ENCODE measurements around the gene TRIM41. TPM values are rescaled to one million over a fixed set of nuclear protein-coding genes. Genes with fewer than 3 reads are reported as not detected.

The TRIM41 gene
- total RNA-seq (2022; extraction: Qiagen RNA extraction) = 18.6 to 31.0 TPM (median 28.9 TPM) in 5 replicates

GRCh38 chr5:181223058-181223728 lies at the start of gene TRIM41:
Gene TRIM41 (plus strand): TSS chr5:181223281. CDS start chr5:181224000, 719 bp downstream.

GRCh38 chr5:181204826-181205760 lies 18.0 kb upstream of the TRIM41 start, which contains the start of gene TRIM7:
Gene TRIM7 (minus strand): TSS chr5:181205196. CDS start chr5:181205110, 86 bp downstream.

GRCh38 chr5:181243564-181244343 lies 20.7 kb downstream of the TRIM41 start, which contains the start of gene RACK1:
Gene RACK1 (minus strand): TSS chr5:181243906. CDS start chr5:181243800, 106 bp downstream.

GRCh38 chr5:181260720-181261319 lies 37.7 kb downstream of the TRIM41 start, which contains the start of gene TRIM52:
Gene TRIM52 (minus strand): TSS chr5:181261143. CDS start chr5:181260813, 330 bp downstream.

Other genes starting within 250 kb of the TRIM41 start
- gene BTNL3, start 234.4 kb upstream of the TRIM41 start, total RNA-seq (2022; extraction: Qiagen RNA extraction) = not detected in 5 replicates
- gene BTNL9, start 183.0 kb upstream of the TRIM41 start, total RNA-seq (2022; extraction: Qiagen RNA extraction) = 0.56 to 1.2 TPM (median 0.95 TPM) in 5 replicates
- gene OR2V1, start 92.1 kb upstream of the TRIM41 start, total RNA-seq (2022; extraction: Qiagen RNA extraction) = not detected in 5 replicates
- not detected in 5 replicates for gene OR2V2, start 75.7 kb upstream of the TRIM41 start, total RNA-seq (2022; extraction: Qiagen RNA extraction)
- gene TRIM7, start 18.1 kb upstream of the TRIM41 start, total RNA-seq (2022; extraction: Qiagen RNA extraction) = 30.1 to 43.0 TPM (median 42.7 TPM) in 5 replicates
- 3,085 to 3,907 TPM (median 3,262 TPM) in 5 replicates for gene RACK1, start 20.6 kb downstream of the TRIM41 start, total RNA-seq (2022; extraction: Qiagen RNA extraction)
- gene TRIM52, start 37.9 kb downstream of the TRIM41 start, total RNA-seq (2022; extraction: Qiagen RNA extraction) = 4.8 to 7.1 TPM (median 6.2 TPM) in 5 replicates
- gene OR4F3, start 144.0 kb downstream of the TRIM41 start, total RNA-seq (2022; extraction: Qiagen RNA extraction) = not detected in 5 replicates

Data from A549 treated with Mapracorat at 1 μM for 4 hours (cell line).